Left ventricle myocardium inferior (tissue), 1 donor: Measurements from ENCODE around the gene TYK2. TPM values are rescaled to one million over a fixed set of nuclear protein-coding genes. Genes with fewer than 3 reads are reported as not detected.

Source experiments
- DNase-seq: peaks from one replicate; pipeline ENCODE4 v3.0.0-alpha.2; 2020
- H3K27ac ChIP-seq: fragments of 200-600 bp; replicated peaks from 2 replicates; pipeline ENCODE4 v1.8.0; 2021
- H3K27me3 ChIP-seq: fragments of 200-600 bp; 2 replicates; pipeline ENCODE4 v1.8.0; 2021; ENCODE audit warnings: low read depth
- H3K36me3 ChIP-seq: fragments of 200-600 bp; 2 replicates; pipeline ENCODE4 v1.8.0; 2021
- H3K4me1 ChIP-seq: fragments of 200-600 bp; 2 replicates; pipeline ENCODE4 v1.8.0; 2021
- H3K4me3 ChIP-seq: fragments of 200-600 bp; 2 replicates; pipeline ENCODE4 v1.8.0; 2021; ENCODE audit warnings: mild to moderate bottlenecking, moderate library complexity
- H3K9me3 ChIP-seq: fragments of 200-600 bp; replicated peaks from 2 replicates; pipeline ENCODE4 v1.8.0; 2021
- intact Hi-C: fragments of 100-400 bp; cut with micrococcal nuclease; formaldehyde crosslinking; loops from one replicate; pipeline ENCODE4 v1.11.0; 2022
- total RNA-seq: library from RNA; stranded (reverse); fragmentation: NEBNext Ultra II Directional; extraction: Animal tissue kit (Norgen Biotek cat#: 25700); gene quantifications from one replicate; pipeline ENCODE4 v1.2.1, GENCODE V29; 2021
- TF ChIP-seq, protein P1 (sequence below): fragments of 200-600 bp; IDR thresholded peaks from 2 replicates; pipeline ENCODE4 v1.8.0; 2021; ENCODE audit warnings: antibody characterized with exemption, mild to moderate bottlenecking, borderline replicate concordance
- donor health status: DM: no; HTN: yes; CAD: no; lungs with severe emphysema.

TYK2 gene
- total RNA-seq, 1 donor from 2014 or later: 55.1 TPM

DNA sequence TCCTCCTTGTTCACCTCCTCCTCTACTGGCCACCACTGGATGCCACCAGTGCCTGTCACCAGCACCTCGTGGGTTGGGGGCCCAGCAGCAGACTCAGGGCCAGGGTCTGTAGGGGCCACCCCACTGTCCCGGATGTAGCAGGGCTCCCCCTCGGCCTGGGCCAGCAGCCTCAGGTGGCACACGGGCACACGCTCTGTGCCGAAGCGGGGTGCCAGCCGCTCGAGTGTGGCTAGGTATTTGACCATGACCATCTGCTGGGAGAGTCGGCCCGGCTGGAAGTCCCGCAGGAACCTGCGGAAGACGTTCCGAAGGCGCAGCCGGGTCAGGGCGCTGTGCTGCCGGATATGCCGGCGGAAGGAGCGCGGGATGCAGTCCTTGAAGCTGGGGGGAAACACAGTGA, 14.9 kb downstream of the TYK2 start:
- no peak for DNase-seq
- peaks cover 95% of the 10 kb centered on the region for H3K36me3 ChIP-seq

DNA sequence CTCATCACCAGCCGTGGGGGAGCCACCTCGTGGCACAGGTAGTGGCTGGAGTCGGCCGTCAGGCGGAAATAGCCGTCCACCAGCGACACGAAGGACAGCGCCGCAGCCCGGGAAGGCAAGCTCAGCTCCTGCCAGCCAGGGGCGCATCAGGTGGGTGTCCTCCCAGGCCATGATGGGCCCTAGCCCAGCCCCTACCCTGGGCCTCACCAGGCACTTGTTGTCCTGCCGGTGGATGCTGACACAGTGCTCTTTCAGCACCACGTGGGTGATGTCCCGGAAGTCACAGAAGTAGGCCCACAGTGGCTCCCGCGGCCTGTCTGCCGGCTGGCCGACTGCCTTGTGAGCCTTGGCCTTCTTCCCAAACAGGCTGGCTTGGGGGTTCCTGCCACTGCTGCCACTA, 15.7 kb downstream of the TYK2 start:
- Histone ChIP-seq H3K4me1 (no peaks in the 10 kb centered on the region), H3K4me3 (no peak overlapping the region), H3K27me3 (no peaks in the 10 kb centered on the region), H3K9me3 (no peaks in the 10 kb centered on the region), H3K36me3 (peaks cover 89% of the 10 kb centered on the region), H3K27ac (no peak overlapping the region)
- TF ChIP-seq, protein P1, sequence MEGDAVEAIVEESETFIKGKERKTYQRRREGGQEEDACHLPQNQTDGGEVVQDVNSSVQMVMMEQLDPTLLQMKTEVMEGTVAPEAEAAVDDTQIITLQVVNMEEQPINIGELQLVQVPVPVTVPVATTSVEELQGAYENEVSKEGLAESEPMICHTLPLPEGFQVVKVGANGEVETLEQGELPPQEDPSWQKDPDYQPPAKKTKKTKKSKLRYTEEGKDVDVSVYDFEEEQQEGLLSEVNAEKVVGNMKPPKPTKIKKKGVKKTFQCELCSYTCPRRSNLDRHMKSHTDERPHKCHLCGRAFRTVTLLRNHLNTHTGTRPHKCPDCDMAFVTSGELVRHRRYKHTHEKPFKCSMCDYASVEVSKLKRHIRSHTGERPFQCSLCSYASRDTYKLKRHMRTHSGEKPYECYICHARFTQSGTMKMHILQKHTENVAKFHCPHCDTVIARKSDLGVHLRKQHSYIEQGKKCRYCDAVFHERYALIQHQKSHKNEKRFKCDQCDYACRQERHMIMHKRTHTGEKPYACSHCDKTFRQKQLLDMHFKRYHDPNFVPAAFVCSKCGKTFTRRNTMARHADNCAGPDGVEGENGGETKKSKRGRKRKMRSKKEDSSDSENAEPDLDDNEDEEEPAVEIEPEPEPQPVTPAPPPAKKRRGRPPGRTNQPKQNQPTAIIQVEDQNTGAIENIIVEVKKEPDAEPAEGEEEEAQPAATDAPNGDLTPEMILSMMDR: no peak
- intact Hi-C loops: no loop called here
- no peak for DNase-seq

More for the DNA sequence above, 14.9 kb downstream of the TYK2 start:
- H3K4me1 ChIP-seq: no peaks in the 10 kb centered on the region
- intact Hi-C loops: no loop called here
- H3K27ac ChIP-seq: no peak overlapping the region
- no peak overlapping the region for H3K4me3 ChIP-seq
- no peaks in the 10 kb centered on the region for H3K9me3 ChIP-seq
- TF ChIP-seq, protein P1: no peak
- H3K27me3 ChIP-seq: no peaks in the 10 kb centered on the region

- Histone ChIP-seq H3K27ac (no peak overlapping the region), H3K9me3 (no peaks in the 10 kb centered on the region), H3K4me3 (no peak overlapping the region), H3K36me3 (peaks cover 89% of the 10 kb centered on the region), H3K27me3 (no peaks in the 10 kb centered on the region), H3K4me1 (no peaks in the 10 kb centered on the region)
- intact Hi-C loops: no loop called here
- TF ChIP-seq, protein P1: no peak
- no peak for DNase-seq
Measured at GRCh38 chr19:10363789-10364281, 16.5 kb downstream of the TYK2 start.

DNA sequence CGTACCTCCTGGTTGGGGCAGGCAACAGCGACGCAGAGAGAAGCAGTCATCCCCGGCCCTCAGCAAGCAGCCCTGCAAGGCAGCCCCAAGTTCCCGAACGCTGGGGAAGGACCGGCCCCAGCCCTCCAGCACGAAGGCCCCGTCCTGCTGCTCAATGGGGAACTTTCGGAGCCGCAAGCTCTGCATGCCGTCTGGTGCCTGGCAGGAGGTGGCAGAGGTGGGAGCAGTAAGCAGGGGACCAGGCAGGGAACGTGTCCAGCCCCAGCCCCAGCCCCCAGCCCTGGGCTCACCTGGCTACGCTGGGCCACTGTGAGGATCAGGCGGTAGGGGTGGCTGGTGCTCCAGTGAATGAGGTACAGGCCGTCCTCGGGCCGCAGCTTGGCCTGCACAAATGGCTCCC, 18.1 kb downstream of the TYK2 start:
- Histone ChIP-seq H3K36me3 (peaks cover 89% of the 10 kb centered on the region), H3K27me3 (no peaks in the 10 kb centered on the region), H3K4me3 (no peak overlapping the region), H3K4me1 (no peaks in the 10 kb centered on the region), H3K27ac (no peak overlapping the region), H3K9me3 (no peaks in the 10 kb centered on the region)
- intact Hi-C loops: no loop called here
- TF ChIP-seq, protein P1: no peak
- no peak for DNase-seq

DNA sequence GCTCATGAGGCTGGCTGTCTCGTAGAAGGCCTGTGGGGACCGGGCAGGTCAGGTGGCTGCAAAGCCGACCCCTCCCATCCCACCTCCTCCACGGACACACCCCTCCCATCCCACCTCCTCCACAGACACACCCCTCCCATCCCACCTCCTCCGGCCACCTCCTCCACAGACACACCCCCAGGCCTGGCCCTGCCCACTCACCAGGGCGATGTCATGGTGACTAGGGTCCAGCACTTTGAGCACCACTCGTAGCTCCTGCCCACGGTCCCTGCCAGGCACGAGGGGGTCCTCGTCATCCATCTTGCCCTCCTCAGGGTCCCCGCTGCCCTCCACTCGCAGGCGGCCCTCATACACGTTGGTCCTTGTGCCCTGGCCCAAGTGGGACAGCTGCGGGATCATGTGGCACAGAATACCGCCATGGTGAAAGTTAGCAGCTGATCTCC, 18.8 kb downstream of the TYK2 start:
- Histone ChIP-seq H3K4me3 (no peak overlapping the region), H3K4me1 (no peaks in the 10 kb centered on the region), H3K9me3 (no peaks in the 10 kb centered on the region), H3K27me3 (no peaks in the 10 kb centered on the region), H3K27ac (no peak overlapping the region), H3K36me3 (peaks cover 87% of the 10 kb centered on the region)
- no peak for DNase-seq
- TF ChIP-seq, protein P1: no peak
- intact Hi-C loops: no loop called here
